COLO668 (cell line): ENCODE results near the gene CADPS2.
"Not testable (repeated sequence)": the region's sequence is repeated elsewhere in the genome, so short reads cannot be mapped to it uniquely, and the experiment has no call there.

Experiments
- DNase-seq: peaks from one replicate; lab custom pipeline; 2025; ENCODE audit not compliant: unreplicated experiment; lab: John Stamatoyannopoulos, UW

Gene CADPS2

DNA sequence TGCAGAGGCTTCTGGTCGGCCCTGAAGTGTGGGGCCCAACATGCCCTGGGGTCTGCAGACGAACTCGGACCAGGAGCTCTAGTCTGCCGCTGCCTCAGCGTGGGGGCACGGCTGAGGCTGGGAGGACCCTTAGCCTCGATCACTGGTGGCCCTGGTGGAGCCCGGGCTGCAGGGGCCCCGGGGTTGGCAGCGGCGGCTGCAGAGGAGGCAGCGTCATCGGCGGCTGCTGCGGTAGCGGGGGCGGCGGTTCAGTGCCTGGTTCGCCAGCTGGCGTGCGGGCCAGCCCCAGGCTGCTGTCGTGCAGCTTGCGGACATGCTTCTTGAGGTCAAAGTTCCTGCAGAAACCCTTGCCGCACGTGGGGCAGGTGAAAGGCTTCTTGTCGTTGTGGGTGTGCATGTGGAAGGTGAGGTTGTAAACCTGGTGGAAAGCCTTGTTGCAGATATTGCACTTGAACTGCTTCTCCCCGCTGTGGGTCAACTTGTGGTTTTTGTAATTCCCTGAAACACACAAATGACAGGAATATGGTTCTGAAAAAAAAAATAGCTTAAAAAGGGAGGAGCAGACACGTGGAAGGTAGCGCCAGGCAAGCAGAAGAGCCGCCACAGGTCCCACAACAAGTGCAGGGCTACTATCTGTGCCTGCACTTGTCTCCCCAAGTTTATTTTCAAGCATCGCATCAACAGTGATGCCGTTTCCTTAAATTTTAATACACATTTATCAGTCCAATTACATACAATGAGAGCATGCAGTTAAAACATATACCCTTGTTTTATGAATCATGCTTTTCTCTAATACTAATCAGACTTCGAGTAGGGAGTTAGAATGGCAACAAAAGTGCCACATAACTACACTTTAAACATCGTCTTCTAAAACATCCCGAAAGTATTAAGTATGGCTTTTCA is 584.2 kb downstream of the CADPS2 start:
- DNase-seq: no peak

DNA sequence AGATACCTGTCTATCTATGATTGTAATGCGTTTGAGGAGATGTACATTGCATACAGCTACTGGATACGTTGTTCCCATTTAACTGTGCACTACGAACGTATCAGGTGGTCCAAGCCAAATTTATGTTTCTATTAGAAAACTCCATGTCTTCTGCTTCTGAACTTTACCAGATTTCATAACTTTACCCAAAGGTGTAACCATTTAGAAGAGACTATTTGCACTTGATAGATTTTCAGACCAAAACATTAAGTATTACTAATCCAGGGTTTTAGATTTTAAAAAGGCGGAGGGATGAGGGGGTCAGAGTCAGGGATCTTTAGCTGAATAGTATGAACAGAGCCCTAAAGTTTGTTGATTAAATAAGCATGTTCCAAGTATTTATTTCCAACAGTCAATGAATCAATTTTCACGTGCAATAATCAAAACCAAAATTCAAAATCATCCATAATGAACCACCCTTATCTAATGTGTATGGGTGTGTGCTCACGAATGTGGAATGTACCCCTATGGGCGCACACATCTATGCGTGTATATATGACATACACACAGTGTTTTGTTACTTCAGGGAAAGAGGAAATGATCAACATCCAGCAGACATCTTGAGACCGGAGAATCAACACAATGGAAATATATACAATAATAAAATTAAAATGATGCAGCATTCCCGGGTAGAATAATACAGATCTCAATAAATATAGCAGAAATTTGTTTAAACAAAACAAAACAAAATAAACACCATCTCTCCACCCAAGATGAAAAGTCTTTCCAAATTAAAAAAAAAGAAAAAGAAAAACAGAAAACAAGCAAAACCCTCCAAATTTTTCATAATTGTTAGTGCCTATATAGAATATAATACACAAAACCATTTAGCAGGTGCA is 585.1 kb downstream of the CADPS2 start:
- no peak for DNase-seq

DNA sequence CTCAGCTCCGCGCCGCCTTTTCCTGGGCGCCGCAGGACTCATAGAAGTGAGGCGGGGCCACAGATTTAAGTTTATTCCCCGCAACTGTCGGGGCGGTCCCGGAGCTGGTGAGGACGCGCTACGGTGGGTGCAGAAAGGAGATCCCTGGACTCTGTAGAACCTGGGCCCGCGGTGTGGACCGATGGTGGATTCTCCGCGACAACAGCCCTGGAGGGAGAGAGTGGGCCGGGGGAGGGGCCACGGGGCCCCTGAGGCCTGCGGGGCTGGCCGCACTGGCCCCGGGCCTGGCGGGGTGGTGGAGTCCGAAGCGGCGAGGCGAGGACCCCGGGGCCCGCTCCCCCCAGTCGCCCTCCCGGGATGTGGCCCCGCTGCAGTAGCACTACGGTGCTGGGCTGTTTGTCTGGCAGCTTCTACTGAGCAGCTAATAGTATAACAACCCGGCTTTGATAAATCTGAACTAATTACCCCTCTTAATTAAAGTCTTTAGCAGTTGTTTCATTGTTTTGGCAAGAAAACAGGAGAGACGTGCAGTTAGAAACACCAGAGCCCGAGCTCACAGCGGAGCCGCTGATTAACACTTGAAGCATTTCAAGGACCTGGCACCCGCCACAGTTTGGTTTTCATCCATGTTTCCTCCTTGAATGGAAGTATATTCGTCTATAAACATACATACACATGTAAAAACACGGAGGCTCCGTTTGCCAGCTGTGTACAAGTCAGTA is 585.9 kb downstream of the CADPS2 start:
- DNase-seq: no peak

DNA sequence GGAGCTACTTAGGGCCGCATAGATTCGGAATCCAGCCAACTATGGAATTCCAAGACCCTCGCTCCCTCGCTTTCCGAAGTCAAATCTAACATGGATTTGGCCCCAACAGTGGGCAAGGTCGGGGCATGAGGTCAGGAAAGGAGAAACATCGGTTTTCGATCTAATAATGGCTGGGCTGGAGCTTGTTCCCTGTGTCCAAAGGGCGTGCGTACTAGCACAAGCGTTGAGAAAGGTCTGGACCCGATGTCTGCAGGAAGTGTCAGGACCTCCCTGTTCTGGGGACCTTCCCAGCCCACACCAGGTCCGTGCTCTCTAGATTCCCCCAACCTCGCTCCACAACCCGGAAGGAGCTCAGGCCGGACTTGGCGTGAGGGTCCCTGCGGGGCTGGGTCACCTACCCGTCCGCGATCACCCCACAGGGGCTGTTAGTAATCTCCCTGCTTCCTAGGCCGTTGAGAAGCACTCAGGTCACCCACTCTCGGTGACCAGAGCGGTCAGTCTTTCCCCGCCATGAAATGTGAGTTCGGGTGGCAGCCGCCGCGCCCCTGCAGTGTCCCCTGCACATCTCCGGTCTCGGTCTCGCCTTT is 586.5 kb downstream of the CADPS2 start:
- DNase-seq: no peak

GRCh38 chr7:122298618-122299017 is 587.6 kb downstream of the CADPS2 start:
- no peak for DNase-seq

GRCh38 chr7:122298131-122298530 is 588.1 kb downstream of the CADPS2 start:
- DNase-seq: no peak

GRCh38 chr7:122291189-122291588 is 595.1 kb downstream of the CADPS2 start:
- no peak for DNase-seq

DNA sequence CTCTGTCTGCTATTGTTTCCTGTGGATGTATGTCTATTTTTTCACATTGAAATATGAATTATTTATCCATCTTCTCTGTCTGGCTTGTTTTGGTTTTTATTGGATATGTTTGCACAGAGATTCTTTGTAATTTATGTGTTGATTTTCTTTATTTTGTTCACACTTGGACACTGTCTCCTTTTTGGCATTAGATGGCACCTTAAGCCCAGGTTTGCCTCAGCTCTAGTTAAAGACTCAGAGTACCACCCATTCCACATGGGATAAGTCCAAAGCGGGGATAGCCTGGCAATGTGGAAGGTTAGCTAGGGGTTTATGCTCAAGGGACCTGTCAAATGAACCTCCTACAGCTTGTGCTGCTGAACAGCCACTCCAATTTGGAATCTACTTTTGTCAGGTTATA is 595.8 kb downstream of the CADPS2 start:
- no peak for DNase-seq

- no peak for DNase-seq
Observed at GRCh38 chr7:122289426-122289825, 596.8 kb downstream of the CADPS2 start.

DNA sequence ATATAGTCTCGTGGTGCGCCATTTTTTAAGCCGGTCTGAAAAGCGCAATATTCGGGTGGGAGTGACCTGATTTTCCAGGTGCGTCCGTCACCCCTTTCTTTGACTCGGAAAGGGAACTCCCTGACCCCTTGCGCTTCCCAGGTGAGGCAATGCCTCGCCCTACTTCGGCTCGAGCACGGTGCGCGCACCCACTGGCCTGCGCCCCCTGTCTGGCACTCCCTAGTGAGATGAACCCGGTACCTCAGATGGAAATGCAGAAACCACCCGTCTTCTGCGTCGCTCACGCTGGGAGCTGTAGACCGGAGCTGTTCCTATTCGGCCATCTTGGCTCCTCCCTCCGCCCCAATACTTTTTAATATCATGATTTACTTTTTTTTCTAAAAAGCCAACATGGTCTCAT is 601.7 kb downstream of the CADPS2 start:
- DNase-seq: not testable (repeated sequence)

- no peak for DNase-seq
Observed at GRCh38 chr7:122273117-122273516, 613.1 kb downstream of the CADPS2 start.

DNA sequence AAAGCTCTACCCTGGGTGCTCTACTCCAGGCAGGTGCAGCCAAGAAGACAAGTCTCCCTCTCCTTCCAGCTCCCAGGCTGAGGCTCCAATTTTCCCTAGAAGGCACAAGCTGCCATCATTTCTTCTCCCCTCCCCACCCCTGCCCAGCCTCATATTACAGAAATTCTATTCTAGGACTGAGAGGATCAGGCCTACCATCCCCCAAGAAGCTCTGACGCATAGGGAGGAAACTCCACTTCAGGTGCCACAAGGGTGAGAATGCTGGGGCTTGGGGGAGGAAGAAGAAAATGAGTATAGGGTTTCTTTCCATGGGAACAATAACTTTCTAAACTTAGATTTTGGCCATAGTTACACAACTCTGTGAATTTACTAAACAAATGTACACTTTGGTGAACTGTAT is 617.0 kb downstream of the CADPS2 start:
- no peak for DNase-seq
